KBM-7 (cell line): ENCODE data around the gene SNAP29.
"Not testable (repeated sequence)": the region's sequence is repeated elsewhere in the genome, so short reads cannot be mapped to it uniquely, and the experiment has no call there.

Experiments used
- DNase-seq: peaks from one replicate; pipeline ENCODE4 v3.0.0-alpha.2; 2015
- in situ Hi-C: fragments of 300-500 bp; cut with MboI; formaldehyde crosslinking; loops from 2 replicates; pipeline ENCODE4 v1.14.3; 2020; ENCODE audit warnings: low sequenced_read_pairs, low pct_unique_long_range_greater_than_20kb, mixed read lengths

Gene SNAP29

DNA sequence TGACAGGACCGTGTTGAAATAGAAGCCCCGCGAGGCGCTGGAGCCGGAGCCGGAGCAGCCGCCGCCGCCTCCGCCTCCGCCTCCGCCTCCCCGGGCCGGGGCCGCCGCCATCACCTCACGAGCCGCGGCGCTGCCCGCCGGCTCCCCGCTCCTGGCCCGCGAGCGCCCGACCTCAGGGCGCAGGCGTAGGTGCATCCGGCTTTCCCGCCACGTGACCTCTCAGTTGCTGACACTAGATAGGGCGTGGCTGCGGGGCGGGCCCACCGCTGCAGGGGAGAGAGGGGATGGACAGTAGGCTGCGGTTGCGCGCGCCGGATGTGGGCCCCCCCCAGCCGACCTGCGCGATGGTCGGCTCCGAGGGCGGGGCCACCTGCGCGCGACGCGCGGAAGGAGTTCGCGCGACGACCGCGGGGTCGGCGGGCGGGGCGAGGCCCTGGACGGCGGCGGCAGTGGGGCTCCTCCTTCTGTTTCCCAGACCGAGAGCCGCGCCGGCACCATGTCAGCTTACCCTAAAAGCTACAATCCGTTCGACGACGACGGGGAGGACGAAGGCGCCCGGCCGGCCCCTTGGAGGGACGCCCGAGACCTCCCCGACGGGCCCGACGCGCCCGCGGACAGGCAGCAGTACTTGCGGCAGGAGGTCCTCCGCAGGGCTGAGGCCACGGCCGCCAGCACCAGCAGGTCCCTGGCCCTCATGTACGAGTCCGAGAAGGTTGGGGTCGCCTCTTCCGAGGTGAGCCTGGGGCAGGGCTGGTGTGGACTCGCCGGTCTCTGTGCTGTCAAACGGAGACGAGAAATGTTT is at the start of gene SNAP29, which contains the start of gene PI4KA:
Gene SNAP29, plus strand, starts transcription at position 393 of the 802 bp plus-strand sequence. Its CDS starts 104 bp downstream, at position 497.
Gene PI4KA, minus strand, starts transcription at position 197 of the 802 bp plus-strand sequence. Its CDS starts 86 bp downstream, at position 111.
- peak; percentile 97 for DNase-seq
- in situ Hi-C loops: no loop called here

DNA sequence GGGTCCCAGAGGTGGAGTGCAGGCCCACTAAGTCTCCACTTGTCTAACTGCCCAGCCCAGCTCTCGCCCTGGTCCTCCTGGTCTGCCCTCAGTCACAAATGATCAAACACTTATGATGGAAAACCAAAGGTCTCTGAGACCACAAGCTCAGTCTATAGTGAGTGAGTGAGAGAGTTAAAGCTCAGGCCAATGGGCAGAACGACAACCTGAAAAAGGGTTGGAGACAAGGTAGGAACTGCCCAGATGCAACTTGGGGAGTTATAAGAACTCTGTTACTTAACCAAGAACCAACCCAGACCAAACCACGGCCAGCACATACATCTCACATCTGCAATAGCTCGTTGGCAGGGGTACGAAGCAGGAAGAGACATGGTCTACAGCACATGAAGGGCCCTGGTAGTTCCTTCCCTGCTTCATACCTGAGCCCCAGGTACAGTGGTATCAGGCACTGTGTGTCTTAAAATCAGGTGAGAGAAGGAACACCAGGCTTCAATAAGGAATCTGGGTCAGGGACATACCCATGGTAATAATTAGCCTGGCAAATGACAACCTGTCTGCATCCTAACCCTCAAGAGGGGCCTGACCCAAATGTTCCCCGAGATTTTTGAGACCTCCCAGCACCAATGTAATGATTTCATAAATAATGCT is 49.1 kb upstream of the SNAP29 start:
- in situ Hi-C loops: no loop called here
- no peak for DNase-seq

DNA sequence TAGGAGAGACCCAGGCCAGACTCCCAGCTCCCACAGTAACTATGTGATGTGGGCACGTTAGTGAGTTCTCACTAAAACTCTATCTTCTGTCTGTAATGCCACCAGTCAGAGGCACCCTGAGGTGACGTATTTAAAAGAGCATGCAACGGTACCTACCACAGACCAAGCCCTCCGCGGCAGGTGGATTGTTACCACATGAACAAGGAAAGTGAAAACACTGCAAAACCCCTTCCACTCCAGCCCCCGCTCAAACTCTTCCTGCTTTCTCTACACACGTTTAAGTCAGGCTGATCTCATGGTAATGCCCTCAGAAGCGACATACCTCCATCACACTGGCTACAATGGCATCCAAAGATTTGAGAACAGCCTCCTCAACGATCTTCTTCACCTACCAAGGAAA is 48.2 kb upstream of the SNAP29 start:
- in situ Hi-C loops: no loop called here

DNA sequence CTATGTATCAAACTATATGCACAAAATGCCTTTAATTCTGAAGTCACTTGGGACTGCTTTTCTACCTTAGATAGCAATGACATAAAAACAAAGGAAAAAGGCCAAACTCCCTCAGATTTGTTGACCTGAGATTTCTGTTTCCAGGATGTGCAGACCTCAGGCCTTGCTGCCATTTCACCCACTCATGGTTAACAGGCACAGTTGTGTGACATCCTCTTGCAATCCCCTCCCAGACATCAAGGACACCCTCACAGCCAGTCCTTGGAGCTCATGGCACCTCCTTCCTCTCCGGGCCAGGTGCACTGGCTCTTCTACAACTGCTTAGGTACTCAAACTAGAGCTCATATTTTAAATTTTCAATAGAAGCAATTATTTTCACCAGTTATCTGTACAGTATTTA is 47.6 kb upstream of the SNAP29 start:
- in situ Hi-C loops: no loop called here
- no peak for DNase-seq

More for the DNA sequence above, 48.2 kb upstream of the SNAP29 start:
- DNase-seq: no peak

DNA sequence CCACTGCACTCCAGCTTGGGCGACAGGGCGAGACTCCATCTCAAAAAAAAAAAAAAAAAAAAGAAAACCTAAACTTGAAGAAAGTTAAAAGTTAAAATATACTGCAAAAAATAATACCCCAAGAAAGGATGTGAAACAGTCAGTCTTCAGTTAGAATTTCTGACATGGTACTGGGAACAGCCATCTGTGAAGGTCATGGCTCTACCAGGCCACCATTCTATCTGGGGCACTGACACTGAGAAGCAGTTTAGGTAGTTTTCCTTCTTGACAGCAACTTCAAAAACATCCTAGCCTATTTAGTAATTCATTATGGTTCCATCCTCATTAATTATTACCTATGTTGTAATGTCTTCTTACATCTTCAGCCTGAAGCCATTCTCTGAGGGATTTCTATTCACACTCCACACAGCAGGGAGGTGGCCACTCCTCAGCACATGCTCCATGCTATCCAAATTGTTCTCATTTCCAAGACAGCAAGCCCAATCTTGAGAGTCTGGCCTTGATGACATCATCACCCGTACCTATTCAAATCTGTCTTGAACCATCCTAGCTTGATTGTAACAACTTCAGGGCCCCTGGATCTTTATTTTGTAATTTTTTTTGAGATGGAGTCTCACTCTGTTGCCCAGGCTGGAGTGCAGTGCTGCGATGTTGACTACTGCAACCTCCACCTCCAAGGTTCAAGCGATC is 46.7 kb upstream of the SNAP29 start:
- no peak for DNase-seq
- in situ Hi-C loops: no loop called here

DNA sequence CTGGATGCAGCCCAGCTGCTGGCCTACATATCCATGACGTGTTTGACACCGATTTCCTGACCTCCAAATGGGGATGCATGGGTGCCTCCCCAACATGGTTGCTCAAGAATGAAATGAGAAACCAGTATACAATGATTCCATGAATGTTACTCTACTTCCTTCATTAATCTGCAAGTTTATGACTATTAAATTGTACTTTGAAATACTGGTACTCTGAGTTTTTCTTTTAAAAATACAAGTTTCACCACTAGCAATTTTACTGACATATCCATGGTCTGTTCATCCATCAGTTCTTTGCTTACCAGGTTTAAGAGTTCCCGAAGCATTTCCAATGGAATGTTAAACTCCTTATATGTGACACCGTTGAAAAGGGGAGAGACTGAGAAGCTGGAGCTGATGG is 45.8 kb upstream of the SNAP29 start:
- DNase-seq: no peak
- in situ Hi-C loops: no loop called here

DNA sequence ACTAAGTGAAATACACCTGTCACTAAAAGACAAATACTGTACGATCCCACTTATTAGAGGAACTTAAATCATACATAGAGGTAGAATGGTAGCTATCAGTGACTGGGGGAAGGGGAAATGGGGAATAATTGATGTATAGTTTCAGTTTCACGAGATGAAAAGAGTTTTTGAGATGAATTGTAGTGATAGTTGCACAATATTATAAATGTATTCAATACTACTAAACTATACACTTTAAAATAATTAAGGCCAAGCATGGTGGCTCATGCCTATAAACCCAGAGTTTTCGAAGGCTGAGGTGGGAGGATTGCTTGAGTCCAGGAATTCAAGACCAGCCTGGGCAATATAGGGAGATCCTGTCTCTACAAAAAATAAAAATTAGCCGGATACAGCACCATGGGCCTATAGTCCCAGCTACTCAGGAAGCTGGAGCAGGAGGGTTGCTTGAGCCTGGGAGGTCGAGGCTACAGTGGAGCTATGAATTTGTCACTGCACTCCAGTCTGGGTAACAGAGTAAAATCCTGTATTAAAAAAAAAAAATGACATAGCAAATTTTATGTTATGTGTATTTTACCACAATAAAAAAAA is 44.5 kb upstream of the SNAP29 start:
- in situ Hi-C loops: no loop called here
- no peak for DNase-seq

DNA sequence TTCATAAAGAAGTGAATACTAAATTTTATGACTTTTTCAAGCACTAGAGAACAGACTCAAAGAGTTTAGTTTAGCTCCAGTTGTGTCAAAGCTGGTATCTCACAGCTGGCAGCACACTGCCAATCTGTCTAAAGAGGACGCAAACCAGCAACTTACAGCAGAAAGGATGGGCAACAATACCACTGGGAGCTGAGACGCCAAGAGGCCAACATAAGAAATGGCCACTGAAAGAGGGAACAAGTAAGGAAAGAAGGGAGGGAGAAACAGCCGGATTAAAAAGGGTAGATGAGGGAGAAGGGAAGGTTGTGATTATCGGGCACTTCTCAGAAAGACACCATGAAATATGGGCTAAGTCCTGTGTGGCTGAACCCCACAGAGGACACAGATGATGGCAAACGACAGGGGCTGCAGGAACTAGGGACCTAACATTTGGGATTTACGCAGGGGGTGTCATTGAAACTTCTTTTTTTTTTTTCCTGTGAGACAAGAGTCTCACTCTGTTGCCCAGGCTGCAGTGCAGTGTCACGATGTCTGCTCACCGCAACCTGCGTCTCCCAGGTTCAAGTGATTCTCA is 43.2 kb upstream of the SNAP29 start:
- in situ Hi-C loops: no loop called here
- no peak for DNase-seq

DNA sequence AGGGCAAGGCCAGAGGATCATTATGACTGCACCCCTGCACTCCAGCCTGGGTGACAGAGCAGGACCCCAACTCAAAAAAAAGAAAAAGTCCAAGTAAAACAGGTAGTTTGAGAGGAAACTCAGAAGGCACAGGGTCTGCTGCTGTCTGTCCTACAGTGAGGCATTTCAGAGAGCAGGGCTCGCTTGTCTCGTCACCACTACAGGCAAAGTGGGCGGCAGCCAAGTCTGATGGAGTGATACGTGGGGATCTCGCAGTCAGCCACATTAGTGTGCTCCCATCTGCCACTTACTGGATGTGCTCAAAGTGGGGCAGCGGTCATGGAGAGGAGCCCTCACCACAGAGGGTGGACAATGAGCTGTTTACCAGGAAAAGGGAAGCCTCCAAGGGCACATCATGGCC is 42.2 kb upstream of the SNAP29 start:
- in situ Hi-C loops: no loop called here
- DNase-seq: no peak

DNA sequence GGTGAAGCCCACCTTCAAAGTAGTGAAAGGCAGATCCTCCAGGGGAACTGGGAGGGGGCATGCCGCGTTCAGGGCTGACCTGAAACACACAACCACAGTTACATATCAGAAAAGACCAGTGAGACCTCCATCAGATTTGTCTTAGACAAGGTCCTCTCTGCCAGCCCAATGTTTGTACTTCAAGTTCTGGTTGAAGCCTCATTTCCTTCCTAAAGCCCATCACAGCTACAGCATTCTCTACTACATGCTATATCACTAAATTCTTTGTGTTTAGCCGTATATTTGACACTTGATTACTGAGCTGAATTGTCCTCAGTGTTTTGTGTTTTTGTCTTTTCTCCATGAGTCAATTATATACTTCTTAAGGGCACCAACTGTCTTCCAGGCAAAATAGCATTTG is 40.3 kb upstream of the SNAP29 start:
- in situ Hi-C loops: no loop called here

DNA sequence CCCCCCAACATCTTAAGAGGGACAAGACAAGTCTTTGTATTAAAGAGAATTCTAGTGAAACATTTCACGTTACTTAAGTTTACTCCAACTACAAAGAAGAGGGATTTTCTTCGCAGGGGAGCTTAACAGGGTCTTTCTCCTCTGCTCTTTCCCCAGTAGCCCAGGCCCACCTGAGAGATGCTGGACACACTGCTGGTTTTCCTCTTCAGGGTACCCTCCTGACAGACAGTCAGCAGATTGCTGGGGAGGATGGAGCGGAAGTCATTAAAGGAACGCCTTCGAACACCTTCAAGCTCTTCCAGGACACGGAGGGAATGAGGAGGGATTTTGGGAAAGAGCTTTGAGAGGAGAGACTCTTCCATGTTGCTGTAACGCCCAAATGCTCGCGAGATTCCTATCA is 39.3 kb upstream of the SNAP29 start:
- in situ Hi-C loops: no loop called here
- no peak for DNase-seq

More for the DNA sequence above, 40.3 kb upstream of the SNAP29 start:
- DNase-seq: no peak

DNA sequence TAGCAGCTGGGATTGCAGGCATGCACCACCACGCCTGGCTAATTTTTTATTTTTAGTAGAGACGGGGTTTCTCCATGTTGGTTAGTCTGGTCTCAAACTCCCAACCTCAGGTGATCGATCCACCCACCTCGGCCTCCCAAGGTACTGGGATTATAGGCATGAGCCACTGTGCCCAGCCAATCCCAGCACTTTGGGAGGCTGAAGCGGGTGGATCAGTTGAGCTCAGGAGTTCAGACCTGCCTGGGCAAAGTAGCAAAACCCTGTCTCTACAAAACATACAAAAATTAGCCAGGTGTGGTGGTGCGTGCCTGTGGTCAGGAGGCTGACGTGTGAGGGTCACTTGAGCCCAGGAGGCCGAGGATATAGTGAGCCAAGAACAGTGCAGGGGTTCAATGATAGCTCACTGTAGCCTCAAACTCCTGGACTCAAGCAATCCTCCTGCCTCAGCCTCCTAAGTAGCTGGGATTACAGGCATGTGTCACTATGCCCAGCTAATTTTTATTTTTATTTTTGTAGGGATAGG is 37.0 kb upstream of the SNAP29 start:
- DNase-seq, in situ Hi-C loops: not testable (repeated sequence)

DNA sequence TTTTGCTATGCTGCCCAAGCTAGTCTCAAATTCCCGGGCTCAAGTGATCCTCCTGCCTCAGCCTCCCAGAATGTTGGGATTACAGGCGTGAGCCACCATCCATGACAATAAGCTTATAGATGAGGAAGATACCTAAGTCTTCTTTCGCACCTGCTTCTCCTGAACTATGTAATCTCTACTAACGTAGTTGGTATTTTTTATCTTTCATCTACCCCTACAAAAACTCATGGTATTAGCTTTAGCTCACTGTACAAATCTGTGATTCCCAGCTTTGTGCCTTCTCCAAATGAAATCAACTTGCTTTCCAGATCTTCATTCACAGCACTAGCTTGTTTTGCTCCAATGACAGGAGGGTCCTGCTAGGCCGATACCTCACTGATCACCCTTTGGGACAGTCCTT is 36.6 kb upstream of the SNAP29 start:
- no peak for DNase-seq
- in situ Hi-C loops: no loop called here

DNA sequence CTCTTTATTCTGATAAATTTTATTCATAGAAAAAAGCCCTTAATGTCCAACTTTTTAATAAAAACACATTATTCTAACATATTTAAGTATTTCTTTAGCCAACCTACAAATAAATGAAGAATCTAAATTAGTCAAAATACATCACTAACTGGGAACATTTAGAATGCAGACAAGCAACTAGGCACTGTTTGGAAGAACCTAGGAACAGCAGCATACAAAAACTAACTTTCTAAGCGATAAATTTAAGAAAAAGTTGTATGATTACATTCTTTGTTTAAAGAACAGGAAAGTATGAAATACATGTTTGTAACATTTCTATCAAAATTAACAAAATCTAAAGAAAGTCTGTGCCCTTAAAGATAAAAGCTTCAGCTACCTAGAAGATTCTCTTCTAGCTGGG is 35.5 kb upstream of the SNAP29 start:
- DNase-seq: no peak
- in situ Hi-C loops: no loop called here

DNA sequence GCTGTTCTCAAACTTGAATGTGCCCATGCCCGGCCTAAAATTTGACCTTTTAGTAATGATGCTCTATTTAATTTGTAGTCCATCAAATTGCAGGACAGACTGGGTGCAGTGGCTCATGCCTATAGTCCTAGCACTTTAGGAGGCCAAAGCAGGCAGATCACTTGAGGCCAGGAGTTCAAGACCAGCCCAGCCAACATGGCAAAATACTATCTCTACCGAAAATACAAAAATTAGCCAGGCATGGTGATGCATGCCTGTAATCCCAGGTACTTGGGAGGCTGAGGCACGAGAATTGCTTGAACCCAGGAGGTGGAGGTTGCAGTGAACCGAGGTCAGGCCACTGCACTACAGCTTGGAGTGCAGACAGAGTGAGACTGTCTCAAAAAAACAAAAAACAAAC is 33.6 kb upstream of the SNAP29 start:
- in situ Hi-C loops: not testable (repeated sequence)

DNA sequence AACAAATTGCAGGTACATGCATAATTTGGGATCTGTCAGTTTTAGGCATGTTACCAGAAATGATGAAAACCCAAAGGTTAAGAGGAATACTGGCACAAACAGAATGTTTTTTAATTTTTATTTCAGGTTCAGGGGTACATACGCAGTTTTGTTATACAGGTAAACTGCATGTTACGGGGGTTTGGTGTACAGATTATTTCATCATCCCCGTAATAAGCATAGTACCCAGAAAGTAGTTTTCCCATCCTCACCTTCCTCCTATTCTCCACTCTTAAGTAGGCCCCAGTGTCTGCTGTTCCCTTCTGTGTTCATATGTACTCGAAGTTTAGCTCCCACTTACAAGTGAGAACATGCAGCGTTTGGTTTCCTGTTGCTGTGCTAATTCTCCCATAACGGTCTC is 33.2 kb upstream of the SNAP29 start:
- in situ Hi-C loops: no loop called here
- no peak for DNase-seq

More for the DNA sequence above, 33.6 kb upstream of the SNAP29 start:
- DNase-seq: not testable (repeated sequence)

DNA sequence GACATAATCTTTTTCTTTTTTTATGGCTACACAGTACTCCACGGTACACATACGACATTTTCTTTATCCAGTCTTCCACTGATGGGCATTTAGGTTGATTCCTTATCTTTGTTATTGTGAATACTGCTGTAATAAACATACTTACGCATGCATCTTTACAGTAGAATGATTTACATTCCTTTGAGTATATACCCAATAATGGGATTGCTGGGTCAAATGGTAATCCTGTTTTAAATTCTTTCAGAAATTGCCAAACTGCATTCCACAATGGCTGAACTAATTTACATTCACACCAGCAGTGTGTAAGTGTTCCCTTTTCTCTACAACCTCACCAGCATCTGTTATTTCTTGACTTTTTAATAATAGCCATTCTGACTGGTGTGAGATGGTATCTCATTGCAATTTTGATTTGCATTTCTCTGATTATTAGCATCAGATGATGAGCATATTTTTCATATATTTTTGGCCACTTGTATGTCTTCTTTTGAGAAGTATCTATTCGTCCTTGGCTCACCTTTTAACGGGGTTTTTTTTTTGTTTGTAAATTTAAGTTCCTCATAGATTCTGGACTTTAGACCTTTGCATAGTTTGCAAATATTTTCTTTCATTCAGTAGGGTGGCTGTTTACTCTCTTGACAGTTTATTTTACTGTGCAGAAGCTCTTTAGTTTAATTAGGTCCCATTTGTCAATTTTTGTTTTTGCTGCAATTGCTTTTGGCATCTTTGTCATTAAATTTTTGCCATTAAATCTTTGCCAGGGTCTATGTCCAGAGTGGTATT is 32.2 kb upstream of the SNAP29 start:
- in situ Hi-C loops, DNase-seq: not testable (repeated sequence)

DNA sequence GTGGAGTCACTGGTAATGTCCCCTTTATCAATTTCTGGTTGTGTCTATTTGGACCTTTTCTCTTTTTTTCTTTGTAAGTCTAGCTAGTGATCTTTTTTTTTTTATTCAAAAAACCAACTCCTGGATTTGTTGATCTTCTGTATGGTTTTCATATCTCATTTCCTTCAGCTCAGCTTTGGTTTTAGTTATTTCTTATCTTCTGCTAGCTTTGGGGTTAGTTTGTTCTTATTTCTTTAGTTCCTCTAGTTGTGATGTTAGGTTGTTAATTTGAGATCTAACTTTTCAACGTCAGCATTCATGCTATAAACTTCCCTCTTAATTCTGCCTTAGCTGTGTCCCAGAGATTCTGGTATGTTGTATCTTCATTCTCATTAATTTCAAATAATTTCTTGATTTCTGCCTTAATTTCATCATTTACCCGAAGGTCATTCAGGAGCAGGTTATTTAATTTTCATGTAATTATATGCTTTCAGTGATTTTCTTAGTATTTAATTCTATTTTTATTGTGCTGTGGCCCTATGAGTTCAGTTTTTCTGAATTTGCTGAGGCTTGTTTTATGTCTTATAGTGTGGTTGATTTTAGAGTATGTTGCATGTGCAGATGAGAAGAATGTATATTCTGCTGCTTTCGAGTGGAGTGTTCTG is 29.2 kb upstream of the SNAP29 start:
- DNase-seq: no peak
- in situ Hi-C loops: no loop called here
